ENCODE data around the gene SF3B3.

The SF3B3 gene

GRCh38 chr16:70604407-70605282, 81.0 kb downstream of the SF3B3 start:
- H3K4me3 ChIP-seq (ENCODE audit: low read depth, low read length), result no peak overlapping the region
- DNase-seq (ENCODE audit: low read depth), result no peak
- TF ChIP-seq POLR2A (IDR thresholded peaks at IDR 0.05; ENCODE audit: extremely low read depth, insufficient read length), result no peak
- no peak for TF ChIP-seq CTCF (IDR thresholded peaks at IDR 0.05; ENCODE audit: low read depth, low read length)
- TF ChIP-seq MAX (IDR thresholded peaks at IDR 0.05; ENCODE audit: low read depth, low read length), result no peak
- TF ChIP-seq MYC (IDR thresholded peaks at IDR 0.05; ENCODE audit: low read depth, low read length), result no peak

- DNase-seq (ENCODE audit: low read depth), result no peak
- no peak overlapping the region for H3K4me3 ChIP-seq (ENCODE audit: low read depth, low read length)
- TF ChIP-seq MYC (IDR thresholded peaks at IDR 0.05; ENCODE audit: low read depth, low read length) (no peak), CTCF (IDR thresholded peaks at IDR 0.05; ENCODE audit: low read depth, low read length) (no peak), POLR2A (IDR thresholded peaks at IDR 0.05; ENCODE audit: extremely low read depth, insufficient read length) (no peak), MAX (IDR thresholded peaks at IDR 0.05; ENCODE audit: low read depth, low read length) (no peak)
Measured at GRCh38 chr16:70605283-70605657, 81.7 kb downstream of the SF3B3 start.

- TF ChIP-seq CTCF (IDR thresholded peaks at IDR 0.05; ENCODE audit: low read depth, low read length) (no peak), MAX (IDR thresholded peaks at IDR 0.05; ENCODE audit: low read depth, low read length) (no peak), POLR2A (IDR thresholded peaks at IDR 0.05; ENCODE audit: extremely low read depth, insufficient read length) (no peak), MYC (IDR thresholded peaks at IDR 0.05; ENCODE audit: low read depth, low read length) (no peak)
- no peak overlapping the region for H3K4me3 ChIP-seq (ENCODE audit: low read depth, low read length)
- no peak for DNase-seq (ENCODE audit: low read depth)
Measured at GRCh38 chr16:70608521-70608920, 84.9 kb downstream of the SF3B3 start.

GRCh38 chr16:70610273-70611223, 86.9 kb downstream of the SF3B3 start:
- DNase-seq (ENCODE audit: low read depth), result no peak
- no peak for TF ChIP-seq CTCF (IDR thresholded peaks at IDR 0.05; ENCODE audit: low read depth, low read length)
- TF ChIP-seq POLR2A (IDR thresholded peaks at IDR 0.05; ENCODE audit: extremely low read depth, insufficient read length), result no peak
- TF ChIP-seq MYC (IDR thresholded peaks at IDR 0.05; ENCODE audit: low read depth, low read length), result no peak
- TF ChIP-seq MAX (IDR thresholded peaks at IDR 0.05; ENCODE audit: low read depth, low read length), result no peak

GRCh38 chr16:70611224-70611598, 87.6 kb downstream of the SF3B3 start:
- no peak overlapping the region for H3K4me3 ChIP-seq (ENCODE audit: low read depth, low read length)
- no peak for TF ChIP-seq MYC (IDR thresholded peaks at IDR 0.05; ENCODE audit: low read depth, low read length)
- DNase-seq (ENCODE audit: low read depth), result no peak

More at GRCh38 chr16:70610273-70611223, 86.9 kb downstream of the SF3B3 start:
- H3K4me3 ChIP-seq (ENCODE audit: low read depth, low read length), result no peak overlapping the region

- TF ChIP-seq MYC (IDR thresholded peaks at IDR 0.05; ENCODE audit: low read depth, low read length), result no peak
- no peak for TF ChIP-seq MAX (IDR thresholded peaks at IDR 0.05; ENCODE audit: low read depth, low read length)
- TF ChIP-seq POLR2A (IDR thresholded peaks at IDR 0.05; ENCODE audit: extremely low read depth, insufficient read length), result no peak
- no peak for TF ChIP-seq CTCF (IDR thresholded peaks at IDR 0.05; ENCODE audit: low read depth, low read length)
Measured at GRCh38 chr16:70611785-70612303, 88.2 kb downstream of the SF3B3 start.

More at GRCh38 chr16:70611785-70612303, 88.2 kb downstream of the SF3B3 start:
- H3K4me3 ChIP-seq (ENCODE audit: low read depth, low read length), result no peak overlapping the region
- DNase-seq (ENCODE audit: low read depth), result no peak
